Measurements from ENCODE around the gene LARP1.

GRCh38 chr5:154815684-154816247 lies 60.6 kb downstream of the LARP1 start:
- TF ChIP-seq POLR2AphosphoS5 (IDR thresholded peaks at IDR 0.05; ENCODE audit: low read depth, low read length) (no peak), POLR2A (IDR thresholded peaks at IDR 0.05; ENCODE audit: low read depth, low read length) (no peak)
